Upper lobe of right lung (tissue), 1 donor: ENCODE results near the gene HOXC4. TPM values are rescaled to one million over a fixed set of nuclear protein-coding genes. Genes with fewer than 3 reads are reported as not detected.

Source experiments
- ATAC-seq: fragments of 200-7000 bp; cut with Tn5 transposase; one replicate; pipeline ENCODE4 v1.9.1; 2020; ENCODE audit warnings: mild to moderate bottlenecking, moderate library complexity
- DNase-seq: peaks from one replicate; pipeline ENCODE4 v3.0.0-alpha.2; 2020
- H3K27ac ChIP-seq: fragments of 200-600 bp; one replicate; pipeline ENCODE4 v1.8.0; 2022
- H3K27me3 ChIP-seq: fragments of 200-600 bp; one replicate; pipeline ENCODE4 v1.8.0; 2022; ENCODE audit warnings: mild to moderate bottlenecking
- H3K36me3 ChIP-seq: fragments of 200-600 bp; one replicate; pipeline ENCODE4 v1.8.0; 2022
- H3K4me1 ChIP-seq: fragments of 200-600 bp; one replicate; pipeline ENCODE4 v1.8.0; 2022
- H3K4me3 ChIP-seq: fragments of 200-600 bp; one replicate; pipeline ENCODE4 v1.8.0; 2022; ENCODE audit warnings: mild to moderate bottlenecking
- H3K9me3 ChIP-seq: fragments of 200-600 bp; one replicate; pipeline ENCODE4 v1.8.0; 2022
- CTCF ChIP-seq: fragments of 200-600 bp; IDR thresholded peaks from one replicate; pipeline ENCODE4 v1.8.0; 2022; ENCODE audit warnings: antibody characterized with exemption
- intact Hi-C: fragments of 100-400 bp; cut with DNase I; formaldehyde crosslinking; loops from one replicate; pipeline ENCODE4 v1.11.0; 2022
- total RNA-seq: library from RNA; stranded (reverse); fragmentation: NEBNext Ultra II Directional; extraction: Animal tissue kit (Norgen Biotek cat#: 25700); gene quantifications from one replicate; pipeline ENCODE4 v1.2.1, GENCODE V29; 2021
- donor health status: DM: no; HTN: yes; CAD: no; lungs with severe emphysema.

HOXC4 gene
- total RNA-seq, 1 donor from 2014 or later, result 0.61 TPM

GRCh38 chr12:54060975-54061778 lies 7.5 kb downstream of the HOXC4 start:
- Histone ChIP-seq H3K4me1 (no peaks in the 10 kb centered on the region), H3K4me3 (no peak overlapping the region), H3K9me3 (no peaks in the 10 kb centered on the region), H3K27ac (no peak overlapping the region), H3K36me3 (no peaks in the 10 kb centered on the region), H3K27me3 (peaks cover 58% of the 10 kb centered on the region)
- DNase-seq, result no peak
- no peak for ATAC-seq
- intact Hi-C loops, result no loop called here
- no peak for TF ChIP-seq CTCF

GRCh38 chr12:54065677-54066076 lies 12.0 kb downstream of the HOXC4 start:
- no peak for ATAC-seq
- Histone ChIP-seq H3K4me1 (no peaks in the 10 kb centered on the region), H3K9me3 (no peaks in the 10 kb centered on the region), H3K36me3 (no peaks in the 10 kb centered on the region), H3K27ac (no peak overlapping the region), H3K4me3 (no peak overlapping the region), H3K27me3 (peaks cover 41% of the 10 kb centered on the region)
- DNase-seq, result no peak
- TF ChIP-seq CTCF, result no peak
- intact Hi-C loops, result no loop called here

GRCh38 chr12:54066408-54066807 lies 12.8 kb downstream of the HOXC4 start:
- Histone ChIP-seq H3K27me3 (peaks cover 38% of the 10 kb centered on the region), H3K4me1 (no peaks in the 10 kb centered on the region), H3K36me3 (no peaks in the 10 kb centered on the region), H3K9me3 (no peaks in the 10 kb centered on the region), H3K27ac (no peak overlapping the region), H3K4me3 (no peak overlapping the region)
- no peak for TF ChIP-seq CTCF
- intact Hi-C loops, result no loop called here
- DNase-seq, result no peak
- no peak for ATAC-seq

- H3K9me3 ChIP-seq, result no peaks in the 10 kb centered on the region
- H3K27ac ChIP-seq, result no peak overlapping the region
- no peak for TF ChIP-seq CTCF
- DNase-seq, result no peak
- intact Hi-C loops, result no loop called here
- ATAC-seq, result no peak
- peaks cover 26% of the 10 kb centered on the region for H3K27me3 ChIP-seq
- H3K4me1 ChIP-seq, result no peaks in the 10 kb centered on the region
- no peaks in the 10 kb centered on the region for H3K36me3 ChIP-seq
- no peak overlapping the region for H3K4me3 ChIP-seq
Observed at GRCh38 chr12:54068418-54069070, 14.9 kb downstream of the HOXC4 start.

GRCh38 chr12:54071942-54072341 lies 18.3 kb downstream of the HOXC4 start:
- Histone ChIP-seq H3K4me1 (no peaks in the 10 kb centered on the region), H3K9me3 (no peaks in the 10 kb centered on the region), H3K27ac (no peak overlapping the region), H3K4me3 (no peak overlapping the region), H3K27me3 (peaks cover 16% of the 10 kb centered on the region), H3K36me3 (no peaks in the 10 kb centered on the region)
- no peak for TF ChIP-seq CTCF
- DNase-seq (no peak), ATAC-seq (no peak)
- intact Hi-C loops, result no loop called here
